Keratinocyte (primary cell): ENCODE measurements around the gene DTNBP1. TPM values are rescaled to one million over a fixed set of nuclear protein-coding genes. Genes with fewer than 3 reads are reported as not detected.

ENCODE experiments used
- DNase-seq: peaks from one replicate; pipeline ENCODE4 v3.0.0-alpha.2; 2011; ENCODE audit warnings: low read depth, missing footprints, low spot score
- FAIRE-seq: peaks from 2 replicates; lab custom pipeline; 2011; peaks lifted over from hg19 to GRCh38; lab: Jason Lieb, UNC
- H2AFZ ChIP-seq: 2 replicates; pipeline ENCODE4 v1.6.0; 2012; ENCODE audit warnings: low read length, control low read depth, inconsistent platforms; ENCODE audit not compliant: control insufficient read depth
- H3K27ac ChIP-seq: 2 replicates; pipeline ENCODE4 v1.5.1; 2011; ENCODE audit warnings: low read length; ENCODE audit not compliant: control insufficient read depth, insufficient read depth
- H3K27me3 ChIP-seq: 3 replicates; pipeline ENCODE4 v1.6.0; 2011; ENCODE audit warnings: low read length; ENCODE audit not compliant: control insufficient read depth, insufficient read depth; ENCODE audit errors: extremely low read depth
- H3K36me3 ChIP-seq, 2 experiments: 2 replicates in 1 of 2; 3 replicates in 1 of 2; pipeline ENCODE4 v1.5.1; 2011; ENCODE audit warnings: low read length in 2 of 2, mild to moderate bottlenecking in 1 of 2; ENCODE audit not compliant: control insufficient read depth in 2 of 2, insufficient read depth in 2 of 2; ENCODE audit errors: extremely low read depth in 1 of 2
- H3K4me1 ChIP-seq: 3 replicates; pipeline ENCODE4 v1.5.1; 2011; ENCODE audit warnings: low read length; ENCODE audit not compliant: control insufficient read depth, insufficient read depth; ENCODE audit errors: extremely low read depth
- H3K4me2 ChIP-seq: 3 replicates; pipeline ENCODE4 v1.6.0; 2011; ENCODE audit warnings: low read depth, low read length; ENCODE audit not compliant: control insufficient read depth, insufficient read depth; ENCODE audit errors: extremely low read depth
- H3K4me3 ChIP-seq, 3 experiments: fragments of 200-600 bp in 1 of 3; sonication (generic) in 1 of 3; 2 replicates in 2 of 3; 3 replicates in 1 of 3; pipeline ENCODE4 v1.5.1; 2011 to 2016; ENCODE audit warnings: low read length in 3 of 3, mild to moderate bottlenecking in 3 of 3, control low read depth in 2 of 3, inconsistent platforms in 1 of 3, low read depth in 1 of 3, mixed read lengths in 1 of 3, mixed run types in 1 of 3, moderate library complexity in 1 of 3; ENCODE audit not compliant: control insufficient read depth in 2 of 3, insufficient read depth in 2 of 3; ENCODE audit errors: extremely low read depth in 1 of 3
- H3K79me2 ChIP-seq: 2 replicates; pipeline ENCODE4 v1.6.0; 2012; ENCODE audit warnings: low read length; ENCODE audit not compliant: control insufficient read depth, insufficient read depth
- H3K9ac ChIP-seq: 3 replicates; pipeline ENCODE4 v1.6.0; 2011; ENCODE audit warnings: low read length; ENCODE audit not compliant: control insufficient read depth, insufficient read depth; ENCODE audit errors: extremely low read depth
- H3K9me1 ChIP-seq: 3 replicates; pipeline ENCODE4 v1.6.0; 2011; ENCODE audit warnings: low read length; ENCODE audit not compliant: control insufficient read depth, insufficient read depth; ENCODE audit errors: extremely low read depth
- H3K9me3 ChIP-seq: 2 replicates; pipeline ENCODE4 v1.5.1; 2012; ENCODE audit warnings: low read depth, low read length; ENCODE audit not compliant: control insufficient read depth
- H4K20me1 ChIP-seq: 3 replicates; pipeline ENCODE4 v1.6.0; 2011; ENCODE audit warnings: low read length; ENCODE audit not compliant: control insufficient read depth, insufficient read depth; ENCODE audit errors: extremely low read depth
- EZH2 ChIP-seq: IDR thresholded peaks from one replicate; pipeline ENCODE4 v1.6.1; 2012; ENCODE audit warnings: inconsistent platforms, mild to moderate bottlenecking, low read length, moderate library complexity
- dilution Hi-C: fragments of 300-500 bp; cut with MboI; formaldehyde crosslinking; loops from one replicate; pipeline ENCODE4 v1.7.0; 2020; ENCODE audit warnings: low sequenced_read_pairs; ENCODE audit not compliant: extremely low pct_ligation_motif_present
- polyA plus RNA-seq, 5 experiments: library from polyadenylated mRNA; depleted of rRNA in 3 of 5; stranded (reverse) in 3 of 5; stranded (forward) in 1 of 5; unstranded in 1 of 5; fragments of >200 nt; gene quantifications; 1 replicate in 1 of 5; 2 replicates in 3 of 5; 3 replicates in 1 of 5; pipeline versions ENCODE4 v1.2.1 to v1.2.3, GENCODE V29; 2011 to 2012; ENCODE audit warnings: missing spikeins in 2 of 5, low read depth in 1 of 5, low replicate concordance in 1 of 5
- TF ChIP-seq, protein P1 (sequence below), 3 experiments: IDR thresholded peaks in 1 of 3; conservative IDR thresholded peaks in 1 of 3; optimal IDR thresholded peaks in 1 of 3; 2 replicates in 2 of 3; 3 replicates in 1 of 3; pipeline versions ENCODE3 to v1.5.1; 2011; ENCODE audit warnings: low read length in 3 of 3, mild to moderate bottlenecking in 3 of 3, moderate library complexity in 2 of 3, control low read depth in 1 of 3, inconsistent platforms in 1 of 3; ENCODE audit not compliant: insufficient read depth in 2 of 3; ENCODE audit errors: extremely low read depth in 1 of 3

Gene DTNBP1
- polyA plus RNA-seq, 1 donor (not counting 4 experiments of a cell fraction or from before 2014, with no cell fraction given) = 11.5 TPM

- dilution Hi-C loops = no loop called here
- Histone ChIP-seq H3K79me2 (peaks cover 3% of the 10 kb centered on the region), H3K4me1 (peaks cover 3% of the 10 kb centered on the region), H3K36me3 (no peaks in the 10 kb centered on the region), H3K9me3 (no peaks in the 10 kb centered on the region), H4K20me1 (no peaks in the 10 kb centered on the region), H3K27ac (no peak overlapping the region), H2AFZ (no peak overlapping the region), H3K9me1 (no peaks in the 10 kb centered on the region), H3K4me3 (no peak overlapping the region), H3K4me2 (no peak overlapping the region), H3K9ac (no peak overlapping the region), H3K27me3 (no peaks in the 10 kb centered on the region)
- DNase-seq (no peak), FAIRE-seq (no peak)
- TF ChIP-seq EZH2 = no peak
- TF ChIP-seq, protein P1, sequence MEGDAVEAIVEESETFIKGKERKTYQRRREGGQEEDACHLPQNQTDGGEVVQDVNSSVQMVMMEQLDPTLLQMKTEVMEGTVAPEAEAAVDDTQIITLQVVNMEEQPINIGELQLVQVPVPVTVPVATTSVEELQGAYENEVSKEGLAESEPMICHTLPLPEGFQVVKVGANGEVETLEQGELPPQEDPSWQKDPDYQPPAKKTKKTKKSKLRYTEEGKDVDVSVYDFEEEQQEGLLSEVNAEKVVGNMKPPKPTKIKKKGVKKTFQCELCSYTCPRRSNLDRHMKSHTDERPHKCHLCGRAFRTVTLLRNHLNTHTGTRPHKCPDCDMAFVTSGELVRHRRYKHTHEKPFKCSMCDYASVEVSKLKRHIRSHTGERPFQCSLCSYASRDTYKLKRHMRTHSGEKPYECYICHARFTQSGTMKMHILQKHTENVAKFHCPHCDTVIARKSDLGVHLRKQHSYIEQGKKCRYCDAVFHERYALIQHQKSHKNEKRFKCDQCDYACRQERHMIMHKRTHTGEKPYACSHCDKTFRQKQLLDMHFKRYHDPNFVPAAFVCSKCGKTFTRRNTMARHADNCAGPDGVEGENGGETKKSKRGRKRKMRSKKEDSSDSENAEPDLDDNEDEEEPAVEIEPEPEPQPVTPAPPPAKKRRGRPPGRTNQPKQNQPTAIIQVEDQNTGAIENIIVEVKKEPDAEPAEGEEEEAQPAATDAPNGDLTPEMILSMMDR (optimal IDR thresholded peaks at IDR 0.05 in 1 of 3, IDR thresholded peaks at IDR 0.05 in 1 of 3, conservative IDR thresholded peaks at IDR 0.05 in 1 of 3; ENCODE audit: extremely low read depth in 1 of 3, insufficient read depth in 2 of 3, low read length in 3 of 3) = no peak
Observed at GRCh38 chr6:15658181-15658744, 4.6 kb downstream of the DTNBP1 start.

- TF ChIP-seq, protein P1 (optimal IDR thresholded peaks at IDR 0.05 in 1 of 3, IDR thresholded peaks at IDR 0.05 in 1 of 3, conservative IDR thresholded peaks at IDR 0.05 in 1 of 3; ENCODE audit: extremely low read depth in 1 of 3, insufficient read depth in 2 of 3, low read length in 3 of 3) = no peak
- no peak for TF ChIP-seq EZH2
- Histone ChIP-seq H3K79me2 (peaks cover 3% of the 10 kb centered on the region), H3K9ac (no peak overlapping the region), H2AFZ (no peak overlapping the region), H3K9me1 (no peaks in the 10 kb centered on the region), H3K4me2 (no peak overlapping the region), H3K36me3 (no peaks in the 10 kb centered on the region), H3K27ac (no peak overlapping the region), H3K27me3 (no peaks in the 10 kb centered on the region), H4K20me1 (no peaks in the 10 kb centered on the region), H3K9me3 (no peaks in the 10 kb centered on the region), H3K4me3 (no peak overlapping the region), H3K4me1 (peaks cover 3% of the 10 kb centered on the region)
- dilution Hi-C loops = no loop called here
- FAIRE-seq (no peak), DNase-seq (no peak)
Observed at GRCh38 chr6:15657290-15657689, 5.5 kb downstream of the DTNBP1 start.
